K562 (cell line): Measurements from ENCODE around the gene SLC13A3.
A peak's percentile ranks its signal among the peaks of the same experiment; 100 is the strongest.

ENCODE experiments used
- POLR2G ChIP-seq: fragments of 200-400 bp; formaldehyde crosslinking; IDR thresholded peaks from 2 replicates; pipeline ENCODE4 v1.6.1; 2017; ENCODE audit warnings: low read depth, mild to moderate bottlenecking, antibody characterized with exemption, low read length, moderate library complexity
- PTBP1 ChIP-seq: fragments of 200-400 bp; formaldehyde crosslinking; IDR thresholded peaks from 2 replicates; pipeline ENCODE4 v1.6.1; 2017; ENCODE audit warnings: low read depth, low read length
- RFX5 ChIP-seq: IDR thresholded peaks from 2 replicates; pipeline ENCODE4 v1.6.1; 2011; ENCODE audit warnings: low read depth, mild to moderate bottlenecking, improper control_type of control experiment, low read length
- ZNF507 ChIP-seq: conservative IDR thresholded peaks from 2 replicates; pipeline ENCODE4 v1.6.1; 2017; ENCODE audit warnings: missing genetic modification characterization, missing compliant biosample characterization
- ZNF561 ChIP-seq: fragments of 450-650 bp; formaldehyde crosslinking; conservative IDR thresholded peaks from 2 replicates; pipeline ENCODE4 v1.4.0; 2020; ENCODE audit warnings: mild to moderate bottlenecking, moderate library complexity
- TF ChIP-seq, protein P1 (sequence below), 2 experiments: fragments of 250-450 bp in 1 of 2; fragments of 450-650 bp in 1 of 2; sonication (Bioruptor Pico) in 1 of 2; IDR thresholded peaks; 2 replicates each; pipeline versions ENCODE4 v1.6.1 to v1.8.0; 2016 to 2021; ENCODE audit warnings: mild to moderate bottlenecking in 2 of 2, moderate library complexity in 2 of 2, missing compliant biosample characterization in 1 of 2, missing genetic modification characterization in 1 of 2
- TF ChIP-seq, protein P2 (sequence below): fragments of 250-450 bp; sonication (Bioruptor Pico); IDR thresholded peaks from 2 replicates; pipeline ENCODE4 v1.8.0; 2021; ENCODE audit warnings: borderline replicate concordance, mild to moderate bottlenecking, moderate library complexity; ENCODE audit not compliant: poor library complexity, severe bottlenecking
- TF ChIP-seq, protein P3 (sequence below): sonication (generic); formaldehyde crosslinking; IDR thresholded peaks from 2 replicates; pipeline ENCODE4 v1.9.0; 2022; ENCODE audit warnings: mild to moderate bottlenecking, missing genetic modification reagents
- TF ChIP-seq, protein P4 (sequence below), 3 experiments: IDR thresholded peaks in 2 of 3; conservative IDR thresholded peaks in 1 of 3; 2 replicates each; pipeline ENCODE4 v1.5.1; 2011 to 2012; ENCODE audit warnings: low read length in 3 of 3, mild to moderate bottlenecking in 3 of 3, control low read depth in 2 of 3, improper control_type of control experiment in 1 of 3, inconsistent platforms in 1 of 3, low read depth in 1 of 3, mixed read lengths in 1 of 3, moderate library complexity in 1 of 3; ENCODE audit not compliant: insufficient read depth in 2 of 3
- TF ChIP-seq, protein P5 (sequence below): fragments of 250-450 bp; sonication (Bioruptor Pico); IDR thresholded peaks from 2 replicates; pipeline ENCODE4 v1.4.0; 2020; ENCODE audit warnings: mild to moderate bottlenecking, moderate library complexity

DNA sequence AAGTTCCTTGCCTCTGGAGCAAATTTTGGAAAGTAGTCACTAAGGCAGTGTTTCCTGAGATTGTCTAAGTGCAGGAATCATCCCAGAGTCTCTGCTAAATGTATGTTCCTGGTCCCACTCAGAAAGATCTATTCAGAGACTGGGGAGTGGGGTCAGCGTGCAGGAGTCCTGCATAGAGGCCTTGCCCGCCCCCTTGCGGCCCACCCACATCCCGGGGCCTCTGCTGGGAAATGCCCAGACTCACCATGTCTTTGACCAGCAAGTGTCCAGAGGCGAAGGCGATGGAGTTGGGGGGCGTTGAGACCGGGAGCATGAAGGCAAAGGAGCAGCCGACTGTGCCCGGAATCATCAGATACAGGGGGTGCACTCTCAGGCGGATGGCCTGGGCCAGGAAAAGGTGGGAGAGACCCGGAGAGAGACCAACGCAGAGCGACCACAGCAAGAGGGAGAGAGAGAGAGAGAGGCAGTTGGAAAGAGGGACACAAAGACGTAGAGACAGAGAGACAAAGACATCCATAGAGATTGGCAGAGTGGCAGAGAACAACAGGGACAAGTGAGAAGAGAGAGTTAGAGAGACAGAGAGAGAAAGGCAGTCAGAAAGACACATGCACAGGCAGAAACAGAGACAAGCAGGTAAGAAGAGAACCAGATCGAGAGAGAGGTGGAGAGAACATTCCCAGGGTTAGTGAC lies 87.9 kb downstream of the SLC13A3 start:
- TF ChIP-seq, protein P1, sequence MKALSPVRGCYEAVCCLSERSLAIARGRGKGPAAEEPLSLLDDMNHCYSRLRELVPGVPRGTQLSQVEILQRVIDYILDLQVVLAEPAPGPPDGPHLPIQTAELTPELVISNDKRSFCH (CRISPR knock-in tag; IDR thresholded peaks at IDR 0.05) = no peak
- TF ChIP-seq, protein P1 (tag; IDR thresholded peaks at IDR 0.05) = no peak
- TF ChIP-seq ZNF561 (CRISPR knock-in tag) = no peak
- TF ChIP-seq PTBP1 = no peak
- TF ChIP-seq, protein P2, sequence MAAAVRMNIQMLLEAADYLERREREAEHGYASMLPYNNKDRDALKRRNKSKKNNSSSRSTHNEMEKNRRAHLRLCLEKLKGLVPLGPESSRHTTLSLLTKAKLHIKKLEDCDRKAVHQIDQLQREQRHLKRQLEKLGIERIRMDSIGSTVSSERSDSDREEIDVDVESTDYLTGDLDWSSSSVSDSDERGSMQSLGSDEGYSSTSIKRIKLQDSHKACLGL = no peak
- TF ChIP-seq, protein P3, sequence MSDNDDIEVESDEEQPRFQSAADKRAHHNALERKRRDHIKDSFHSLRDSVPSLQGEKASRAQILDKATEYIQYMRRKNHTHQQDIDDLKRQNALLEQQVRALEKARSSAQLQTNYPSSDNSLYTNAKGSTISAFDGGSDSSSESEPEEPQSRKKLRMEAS = no peak
- TF ChIP-seq, protein P4, sequence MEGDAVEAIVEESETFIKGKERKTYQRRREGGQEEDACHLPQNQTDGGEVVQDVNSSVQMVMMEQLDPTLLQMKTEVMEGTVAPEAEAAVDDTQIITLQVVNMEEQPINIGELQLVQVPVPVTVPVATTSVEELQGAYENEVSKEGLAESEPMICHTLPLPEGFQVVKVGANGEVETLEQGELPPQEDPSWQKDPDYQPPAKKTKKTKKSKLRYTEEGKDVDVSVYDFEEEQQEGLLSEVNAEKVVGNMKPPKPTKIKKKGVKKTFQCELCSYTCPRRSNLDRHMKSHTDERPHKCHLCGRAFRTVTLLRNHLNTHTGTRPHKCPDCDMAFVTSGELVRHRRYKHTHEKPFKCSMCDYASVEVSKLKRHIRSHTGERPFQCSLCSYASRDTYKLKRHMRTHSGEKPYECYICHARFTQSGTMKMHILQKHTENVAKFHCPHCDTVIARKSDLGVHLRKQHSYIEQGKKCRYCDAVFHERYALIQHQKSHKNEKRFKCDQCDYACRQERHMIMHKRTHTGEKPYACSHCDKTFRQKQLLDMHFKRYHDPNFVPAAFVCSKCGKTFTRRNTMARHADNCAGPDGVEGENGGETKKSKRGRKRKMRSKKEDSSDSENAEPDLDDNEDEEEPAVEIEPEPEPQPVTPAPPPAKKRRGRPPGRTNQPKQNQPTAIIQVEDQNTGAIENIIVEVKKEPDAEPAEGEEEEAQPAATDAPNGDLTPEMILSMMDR (IDR thresholded peaks at IDR 0.05 in 2 of 3, conservative IDR thresholded peaks at IDR 0.05 in 1 of 3; ENCODE audit: insufficient read depth in 2 of 3, low read depth in 1 of 3, low read length in 3 of 3) = peak in 2 of 3 experiments; percentile 38 to 50; a peak in 4 of 6 replicates
- no peak for TF ChIP-seq RFX5
- TF ChIP-seq POLR2G = no peak
- TF ChIP-seq ZNF507 (tag) = no peak
- TF ChIP-seq, protein P5, sequence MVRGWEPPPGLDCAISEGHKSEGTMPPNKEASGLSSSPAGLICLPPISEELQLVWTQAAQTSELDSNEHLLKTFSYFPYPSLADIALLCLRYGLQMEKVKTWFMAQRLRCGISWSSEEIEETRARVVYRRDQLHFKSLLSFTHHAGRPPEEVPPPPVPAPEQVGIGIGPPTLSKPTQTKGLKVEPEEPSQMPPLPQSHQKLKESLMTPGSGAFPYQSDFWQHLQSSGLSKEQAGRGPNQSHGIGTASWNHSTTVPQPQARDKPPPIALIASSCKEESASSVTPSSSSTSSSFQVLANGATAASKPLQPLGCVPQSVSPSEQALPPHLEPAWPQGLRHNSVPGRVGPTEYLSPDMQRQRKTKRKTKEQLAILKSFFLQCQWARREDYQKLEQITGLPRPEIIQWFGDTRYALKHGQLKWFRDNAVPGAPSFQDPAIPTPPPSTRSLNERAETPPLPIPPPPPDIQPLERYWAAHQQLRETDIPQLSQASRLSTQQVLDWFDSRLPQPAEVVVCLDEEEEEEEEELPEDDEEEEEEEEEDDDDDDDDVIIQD (CRISPR knock-in tag) = no peak
